ENCODE data around the gene B3GNT7.
"Not testable (repeated sequence)": the region's sequence is repeated elsewhere in the genome, so short reads cannot be mapped to it uniquely, and the experiment has no call there.

The B3GNT7 gene

GRCh38 chr2:231395188-231396057 lies at the start of gene B3GNT7:
B3GNT7 (plus strand) TSS chr2:231395710; CDS start chr2:231395804, 94 bp downstream.
- DNase-seq, result no peak

- no peak for DNase-seq
Measured at GRCh38 chr2:231347081-231347480, 48.4 kb upstream of the B3GNT7 start.

- DNase-seq, result no peak
Measured at GRCh38 chr2:231347638-231348037, 47.9 kb upstream of the B3GNT7 start.

GRCh38 chr2:231348173-231348572 lies 47.3 kb upstream of the B3GNT7 start:
- no peak for DNase-seq

- DNase-seq, result no peak
Measured at GRCh38 chr2:231348704-231349373, 46.7 kb upstream of the B3GNT7 start.

- DNase-seq, result not testable (repeated sequence)
Measured at GRCh38 chr2:231349374-231349735, 46.2 kb upstream of the B3GNT7 start.

GRCh38 chr2:231351648-231352047 lies 43.9 kb upstream of the B3GNT7 start:
- no peak for DNase-seq

GRCh38 chr2:231353469-231353868 lies 42.0 kb upstream of the B3GNT7 start:
- DNase-seq, result no peak

GRCh38 chr2:231355508-231356465 lies 39.7 kb upstream of the B3GNT7 start:
- no peak for DNase-seq

- no peak for DNase-seq
Measured at GRCh38 chr2:231356466-231356844, 39.1 kb upstream of the B3GNT7 start.

- no peak for DNase-seq
Measured at GRCh38 chr2:231357048-231357447, 38.5 kb upstream of the B3GNT7 start.

GRCh38 chr2:231357931-231358330 lies 37.6 kb upstream of the B3GNT7 start:
- peak in 1 of 2 experiments; percentile 29 for DNase-seq

- no peak for DNase-seq
Measured at GRCh38 chr2:231359441-231359840, 36.1 kb upstream of the B3GNT7 start.

- peak; percentile 79 to 92 for DNase-seq
Measured at GRCh38 chr2:231359948-231360347, 35.6 kb upstream of the B3GNT7 start.

- peak; percentile 10 to 61 for DNase-seq
Measured at GRCh38 chr2:231360401-231360800, 35.1 kb upstream of the B3GNT7 start.

- DNase-seq, result no peak
Measured at GRCh38 chr2:231360881-231361371, 34.6 kb upstream of the B3GNT7 start.

- no peak for DNase-seq
Measured at GRCh38 chr2:231361701-231362554, 33.6 kb upstream of the B3GNT7 start.

GRCh38 chr2:231362555-231363184 lies 32.8 kb upstream of the B3GNT7 start:
- no peak for DNase-seq

- no peak for DNase-seq
Measured at GRCh38 chr2:231364061-231364460, 31.4 kb upstream of the B3GNT7 start.

- peak in 1 of 2 experiments; percentile 46 for DNase-seq
Measured at GRCh38 chr2:231364961-231365810, 30.3 kb upstream of the B3GNT7 start.
